OCI-LY3 (cell line): Measurements from ENCODE around the gene UNC80.

ENCODE experiments used
- H2AFZ ChIP-seq: fragments of 200-600, 300-600 bp; shearing (Covaris generic); 2 replicates; pipeline ENCODE4 v1.6.0; 2014; ENCODE audit warnings: antibody characterized with exemption, low read depth, low read length
- H3K27ac ChIP-seq: fragments of 200-600, 300-600 bp; sonication (generic); 2 replicates; pipeline ENCODE4 v1.5.1; 2014; ENCODE audit warnings: mild to moderate bottlenecking, low read length, moderate library complexity, mixed read lengths
- H3K27me3 ChIP-seq: fragments of 200-600, 300-600 bp; sonication (generic); 2 replicates; pipeline ENCODE4 v1.6.1; 2014; ENCODE audit warnings: low read depth, low read length, mixed read lengths
- H3K36me3 ChIP-seq: fragments of 200-600, 300-600 bp; sonication (generic); replicated peaks from 2 replicates; pipeline ENCODE3; 2014; ENCODE audit warnings: low read depth, low read length, mixed read lengths
- H3K4me1 ChIP-seq: fragments of 300-600, 200-600 bp; sonication (generic); 2 replicates; pipeline ENCODE4 v1.6.1; 2014; ENCODE audit warnings: low read length, mixed read lengths
- H3K4me2 ChIP-seq: fragments of 200-600, 300-600 bp; sonication (generic); 2 replicates; pipeline ENCODE4 v1.6.1; 2014; ENCODE audit warnings: low read length, mixed read lengths
- H3K4me3 ChIP-seq: fragments of 300-600, 200-600 bp; sonication (generic); 2 replicates; pipeline ENCODE4 v1.5.1; 2014; ENCODE audit warnings: antibody characterized with exemption, mild to moderate bottlenecking, low read length, moderate library complexity
- H3K79me2 ChIP-seq: fragments of 300-600, 200-600 bp; shearing (Covaris generic); 2 replicates; pipeline ENCODE4 v1.6.1; 2014; ENCODE audit warnings: mild to moderate bottlenecking, low read length, mixed read lengths
- H3K9ac ChIP-seq: fragments of 300-600, 200-600 bp; shearing (Covaris generic); 2 replicates; pipeline ENCODE4 v1.6.0; 2014; ENCODE audit warnings: mild to moderate bottlenecking, low read length, moderate library complexity
- H3K9me3 ChIP-seq: fragments of 200-600, 300-600 bp; shearing (Covaris generic); 2 replicates; pipeline ENCODE4 v1.6.1; 2014; ENCODE audit warnings: low read length, mixed read lengths; ENCODE audit not compliant: insufficient read depth
- H4K20me1 ChIP-seq: fragments of 200-600, 300-600 bp; sonication (generic); 2 replicates; pipeline ENCODE4 v1.6.1; 2016; ENCODE audit warnings: low read length, mixed read lengths; ENCODE audit not compliant: insufficient read depth
- CTCF ChIP-seq: fragments of 200-600, 300-600 bp; sonication (generic); IDR thresholded peaks from 2 replicates; pipeline ENCODE4 v1.5.1; 2014; ENCODE audit warnings: antibody characterized with exemption, low read length, low read depth
- EZH2phosphoT487 ChIP-seq: fragments of 200-600 bp; shearing (Covaris generic); IDR thresholded peaks from 2 replicates; pipeline ENCODE4 v1.6.1; 2018; ENCODE audit warnings: antibody characterized with exemption, mixed run types, low read depth

UNC80 gene

GRCh38 chr2:210038078-210038477 is 266.4 kb downstream of the UNC80 start:
- H3K36me3 ChIP-seq = no peaks in the 10 kb centered on the region
- no peaks in the 10 kb centered on the region for H3K9me3 ChIP-seq
- no peaks in the 10 kb centered on the region for H4K20me1 ChIP-seq
- H3K9ac ChIP-seq = no peak overlapping the region
- TF ChIP-seq CTCF (no peak), EZH2phosphoT487 (no peak)
- H2AFZ ChIP-seq = no peak overlapping the region
- H3K27me3 ChIP-seq = no peaks in the 10 kb centered on the region
- H3K4me3 ChIP-seq = no peak overlapping the region
- H3K4me2 ChIP-seq = no peak overlapping the region
- H3K4me1 ChIP-seq = no peaks in the 10 kb centered on the region
- H3K79me2 ChIP-seq = no peaks in the 10 kb centered on the region
- no peak overlapping the region for H3K27ac ChIP-seq

- TF ChIP-seq CTCF (no peak), EZH2phosphoT487 (no peak)
- Histone ChIP-seq H3K4me3 (no peak overlapping the region), H2AFZ (no peak overlapping the region), H3K4me2 (peak overlapping the region; percentile 46), H3K36me3 (peaks cover 14% of the 10 kb centered on the region), H3K9ac (no peak overlapping the region), H3K9me3 (peaks cover 6% of the 10 kb centered on the region; the same call in 1 of the 2 replicates), H3K27ac (peak overlapping the region; percentile 65), H3K79me2 (no peaks in the 10 kb centered on the region), H4K20me1 (no peaks in the 10 kb centered on the region), H3K4me1 (peaks cover 14% of the 10 kb centered on the region), H3K27me3 (no peaks in the 10 kb centered on the region)
These were observed 275.3 kb downstream of the UNC80 start for GRCh38 chr2:210046851-210047500.
